H1 (cell line): ENCODE measurements around the gene PACC1. TPM values are rescaled to one million over a fixed set of nuclear protein-coding genes. Genes with fewer than 3 reads are reported as not detected.

Experiments used
- CTCF ChIA-PET: fragments of 300-600 bp; sonication (Branson Sonifier 250); formaldehyde crosslinking; loops from one replicate; lab custom pipeline; 2021; ENCODE audit not compliant: partially characterized antibody; lab: Charles Lee
- POLR2A ChIA-PET: fragments of 300-600 bp; sonication (Branson Sonifier 250); formaldehyde crosslinking; loops from one replicate; lab custom pipeline; 2021; ENCODE audit warnings: inconsistent platforms; ENCODE audit not compliant: partially characterized antibody; lab: Charles Lee
- DNase-seq, 2 experiments: peaks; one replicate each; pipeline versions ENCODE4 v3.0.0 to v3.0.0-alpha.2; 2010 to 2022; ENCODE audit warnings: low spot score in 2 of 2, low read depth in 1 of 2, mixed read lengths in 1 of 2
- FAIRE-seq: peaks from 2 replicates; lab custom pipeline; 2011; peaks lifted over from hg19 to GRCh38; lab: Jason Lieb, UNC
- H2AFZ ChIP-seq: 2 replicates; pipeline ENCODE4 v1.8.1; 2012; ENCODE audit warnings: low read length, inconsistent platforms
- H2AK5ac ChIP-seq: 2 replicates; pipeline ENCODE4 v1.6.1; 2013; ENCODE audit warnings: low read depth, low read length
- H2BK120ac ChIP-seq: replicated peaks from 2 replicates; pipeline ENCODE3; 2013; ENCODE audit warnings: low read depth, low read length, inconsistent platforms
- H2BK12ac ChIP-seq: 2 replicates; pipeline ENCODE4 v1.6.1; 2013; ENCODE audit warnings: low read depth, low read length
- H2BK15ac ChIP-seq: 2 replicates; pipeline ENCODE4 v1.6.1; 2013; ENCODE audit warnings: low read length
- H2BK20ac ChIP-seq: 2 replicates; pipeline ENCODE4 v1.6.1; 2013; ENCODE audit warnings: low read length
- H2BK5ac ChIP-seq: 2 replicates; pipeline ENCODE4 v1.6.1; 2013; ENCODE audit warnings: low read depth, low read length
- H3K14ac ChIP-seq: 2 replicates; pipeline ENCODE4 v1.6.1; 2013; ENCODE audit warnings: inconsistent platforms; ENCODE audit not compliant: insufficient read length
- H3K18ac ChIP-seq: 2 replicates; pipeline ENCODE4 v1.6.1; 2013; ENCODE audit warnings: low read length; ENCODE audit errors: extremely low read depth
- H3K23ac ChIP-seq: 2 replicates; pipeline ENCODE4 v1.6.1; 2013; ENCODE audit warnings: inconsistent platforms; ENCODE audit not compliant: insufficient read length
- H3K23me2 ChIP-seq: 2 replicates; pipeline ENCODE4 v1.6.1; 2013; ENCODE audit warnings: low read depth, low read length
- H3K27ac ChIP-seq: 2 replicates; pipeline ENCODE4 v1.6.1; 2011; ENCODE audit warnings: low read depth, low read length, inconsistent platforms
- H3K27me3 ChIP-seq, 4 experiments: replicated peaks in 1 of 4; 1 replicate in 1 of 4; 2 replicates in 3 of 4; pipeline versions ENCODE4 v1.6.1 to v1.8.1; 2011 to 2013; ENCODE audit warnings: low read length in 3 of 4, mild to moderate bottlenecking in 3 of 4, inconsistent platforms in 2 of 4, mixed read lengths in 2 of 4, moderate library complexity in 1 of 4; ENCODE audit not compliant: control insufficient read depth in 3 of 4, insufficient read depth in 3 of 4; ENCODE audit errors: extremely low read depth in 1 of 4
- H3K36me3 ChIP-seq, 4 experiments: 2 replicates each; pipeline versions ENCODE4 v1.6.1 to v1.8.1; 2011 to 2013; ENCODE audit warnings: mild to moderate bottlenecking in 4 of 4, low read length in 3 of 4, moderate library complexity in 2 of 4, control low read depth in 1 of 4, inconsistent platforms in 1 of 4; ENCODE audit not compliant: insufficient read depth in 4 of 4, control insufficient read depth in 2 of 4
- H3K4ac ChIP-seq: replicated peaks from 2 replicates; pipeline ENCODE3; 2013; ENCODE audit warnings: low read length, low read depth, mixed read lengths, inconsistent platforms; ENCODE audit not compliant: insufficient read length
- H3K4me1 ChIP-seq, 4 experiments: replicated peaks in 1 of 4; 1 replicate in 1 of 4; 2 replicates in 3 of 4; pipeline versions ENCODE4 v1.6.1 to v1.8.1; 2011 to 2013; ENCODE audit warnings: low read length in 3 of 4, inconsistent platforms in 2 of 4, mixed read lengths in 1 of 4; ENCODE audit not compliant: insufficient read depth in 4 of 4, control insufficient read depth in 3 of 4
- H3K4me2 ChIP-seq, 2 experiments: 2 replicates each; pipeline versions ENCODE4 v1.6.1 to v1.8.1; 2011 to 2013; ENCODE audit warnings: low read depth in 2 of 2, low read length in 2 of 2, control low read depth in 1 of 2, inconsistent platforms in 1 of 2, mild to moderate bottlenecking in 1 of 2; ENCODE audit not compliant: insufficient read depth in 1 of 2
- H3K4me3 ChIP-seq, 4 experiments: fragments of 200-600, 300-600 bp in 1 of 4; sonication (generic), shearing (Covaris generic), sonication (Bioruptor Twin) in 1 of 4; 2 replicates each; pipeline versions ENCODE4 v1.5.1 to v1.8.1; 2011 to 2016; ENCODE audit warnings: low read length in 4 of 4, low read depth in 3 of 4, control low read depth in 2 of 4, inconsistent platforms in 2 of 4, mild to moderate bottlenecking in 2 of 4, mixed read lengths in 1 of 4, moderate library complexity in 1 of 4; ENCODE audit not compliant: insufficient read depth in 2 of 4; ENCODE audit errors: extremely low read depth in 1 of 4
- H3K56ac ChIP-seq: replicated peaks from 2 replicates; pipeline ENCODE3; 2013; ENCODE audit warnings: low read depth, mild to moderate bottlenecking, mixed read lengths, low read length, inconsistent platforms; ENCODE audit not compliant: insufficient read length
- H3K79me1 ChIP-seq: 2 replicates; pipeline ENCODE4 v1.6.1; 2013; ENCODE audit warnings: low read depth, low read length, control low read depth
- H3K79me2 ChIP-seq, 2 experiments: 2 replicates each; pipeline versions ENCODE4 v1.6.1 to v1.8.1; 2012 to 2013; ENCODE audit warnings: low read length in 2 of 2, mild to moderate bottlenecking in 2 of 2, inconsistent platforms in 1 of 2; ENCODE audit not compliant: insufficient read depth in 2 of 2, control insufficient read depth in 1 of 2
- H3K9ac ChIP-seq, 4 experiments: replicated peaks in 1 of 4; 1 replicate in 1 of 4; 2 replicates in 3 of 4; pipeline versions ENCODE4 v1.6.1 to v1.8.1; 2011 to 2013; ENCODE audit warnings: low read depth in 3 of 4, low read length in 3 of 4, control low read depth in 2 of 4, mild to moderate bottlenecking in 2 of 4, moderate library complexity in 2 of 4, inconsistent platforms in 1 of 4; ENCODE audit errors: extremely low read depth in 1 of 4
- H3K9me3 ChIP-seq, 2 experiments: 2 replicates each; pipeline versions ENCODE4 v1.6.1 to v1.8.1; 2012 to 2013; ENCODE audit warnings: mild to moderate bottlenecking in 2 of 2, moderate library complexity in 2 of 2, control low read depth in 1 of 2, inconsistent platforms in 1 of 2, low read depth in 1 of 2, low read length in 1 of 2, mixed read lengths in 1 of 2; ENCODE audit not compliant: insufficient read depth in 2 of 2
- H4K20me1 ChIP-seq, 2 experiments: replicated peaks in 1 of 2; 2 replicates each; pipeline versions ENCODE3 to v1.8.1; 2011 to 2013; ENCODE audit warnings: inconsistent platforms in 2 of 2, low read length in 2 of 2, mild to moderate bottlenecking in 1 of 2; ENCODE audit not compliant: insufficient read depth in 2 of 2, control insufficient read depth in 1 of 2
- H4K5ac ChIP-seq: 2 replicates; pipeline ENCODE4 v1.6.1; 2013; ENCODE audit warnings: low read length, low read depth, mixed read lengths, inconsistent platforms; ENCODE audit not compliant: insufficient read length
- H4K8ac ChIP-seq: 2 replicates; pipeline ENCODE4 v1.8.0; 2013; ENCODE audit warnings: mild to moderate bottlenecking, moderate library complexity, low read length, inconsistent platforms; ENCODE audit not compliant: insufficient read depth; ENCODE audit errors: extremely low read depth
- H4K91ac ChIP-seq: replicated peaks from 2 replicates; pipeline ENCODE3; 2013; ENCODE audit warnings: low read length, mixed read lengths, inconsistent platforms; ENCODE audit not compliant: insufficient read length
- CBX5 ChIP-seq: fragments of 300-800, 300-1000 bp; sonication (generic); IDR thresholded peaks from 2 replicates; pipeline ENCODE4 v1.7.1; 2016; ENCODE audit warnings: antibody characterized with exemption, low read length, low read depth
- HDAC6 ChIP-seq: IDR thresholded peaks from one replicate; pipeline ENCODE4 v1.7.1; 2012; ENCODE audit warnings: low read depth, mild to moderate bottlenecking, inconsistent platforms, low read length, moderate library complexity
- KDM1A ChIP-seq: fragments of 200-600, 300-600 bp; sonication (generic); IDR thresholded peaks from 2 replicates; pipeline ENCODE4 v1.7.1; 2016; ENCODE audit warnings: mild to moderate bottlenecking, low read length, borderline replicate concordance
- RFX5 ChIP-seq: IDR thresholded peaks from 2 replicates; pipeline ENCODE4 v1.6.1; 2011; ENCODE audit warnings: low read depth, low read length, improper control_type of control experiment, borderline replicate concordance
- SRF ChIP-seq: IDR thresholded peaks from 2 replicates; pipeline ENCODE4 v1.6.1; 2011; ENCODE audit warnings: mild to moderate bottlenecking, low read depth, low read length, moderate library complexity
- TBP ChIP-seq: IDR thresholded peaks from 2 replicates; pipeline ENCODE4 v1.6.1; 2011; ENCODE audit warnings: low read depth, low read length, improper control_type of control experiment
- USF2 ChIP-seq: IDR thresholded peaks from 2 replicates; pipeline ENCODE4 v1.6.1; 2011; ENCODE audit warnings: low read length, improper control_type of control experiment
- WGBS, 2 experiments: shearing (Covaris generic) in 1 of 2; methylation state at CpG; one replicate each; pipeline versions ENCODE4 v1.1.6 to v1.1.7; 2013 to 2015; ENCODE audit warnings: low lambda C conversion rate in 2 of 2, mixed read lengths in 2 of 2, inconsistent platforms in 1 of 2, low coverage in 1 of 2, missing lambda C conversion rate in 1 of 2; ENCODE audit not compliant: insufficient replicate concordance in 2 of 2, insufficient coverage in 1 of 2, insufficient read length in 1 of 2; ENCODE audit errors: extremely low coverage in 1 of 2, missing lambda C conversion rate in 1 of 2; 5-methylcytosine and 5-hydroxymethylcytosine counted together
- polyA plus RNA-seq, 7 experiments: library from polyadenylated mRNA; depleted of rRNA in 3 of 7; stranded (reverse) in 5 of 7; unstranded in 2 of 7; fragments of >200 nt in 5 of 7; fragments of 200-250 nt in 2 of 7; gene quantifications; 1 replicate in 5 of 7; 2 replicates in 1 of 7; 4 replicates in 1 of 7; pipeline versions ENCODE4 v1.2.1 to v1.2.3, GENCODE V29; 2011 to 2013; ENCODE audit warnings: missing spikeins in 2 of 7, mixed read lengths in 2 of 7
- total RNA-seq: library from RNA; stranded (reverse); fragmentation: NEBNext Ultra II Directional; extraction: Animal tissue kit (Norgen Biotek cat#: 25700); gene quantifications from 2 replicates; pipeline ENCODE4 v1.2.1, GENCODE V29; 2021

The PACC1 gene
- total and polyA plus RNA-seq, 2 of the 8 experiments (the other 6 are each of a cell fraction or from before 2014, with no cell fraction given) = 18.8 to 23.5 TPM

DNA sequence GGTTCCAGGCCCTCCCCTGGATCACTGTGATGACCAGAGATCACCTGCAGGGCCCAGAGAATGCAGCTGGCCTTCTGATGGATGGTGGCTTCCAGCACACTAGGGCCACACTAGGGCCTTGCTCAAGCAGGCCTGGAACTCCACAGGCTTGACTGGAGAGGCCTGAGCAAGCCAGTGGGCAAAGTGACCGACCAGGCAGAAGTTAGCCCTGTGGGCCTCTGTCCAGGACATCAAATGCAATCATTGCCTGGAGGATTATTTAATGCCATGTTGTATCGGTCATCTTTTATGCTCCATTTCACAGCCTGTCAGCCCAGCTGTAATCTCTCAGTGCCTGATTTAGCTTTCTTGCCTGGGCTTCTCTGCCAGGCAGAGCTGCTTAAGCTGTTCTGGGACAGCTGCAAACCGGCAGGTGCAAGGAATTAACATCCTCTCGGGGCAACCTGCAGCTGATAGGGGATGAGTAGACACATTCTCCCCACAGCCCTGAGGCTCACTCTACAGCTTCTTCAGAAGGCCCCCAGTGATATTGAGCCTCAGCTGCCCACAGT is 35.7 kb upstream of the PACC1 start:
- CTCF ChIA-PET = interaction anchor here (0.9 to 2.1 kb wide), 3 partner anchors 8 to 69 kb away, joined by 3 to 6 read pairs (median 4); partner anchors contain the start of gene NENF

More for the DNA sequence above, 35.7 kb upstream of the PACC1 start:
- POLR2A ChIA-PET = interaction anchor here (0.7 to 1.4 kb wide), 2 partner anchors 10 to 158 kb away, joined by 3 read pairs; partner anchors contain the start of gene ATF3
- H3K14ac ChIP-seq = no peak overlapping the region
- FAIRE-seq = no peak
- 84% methylated on average over 4 of the region's 4 CpGs; no CpG with 5 or more reads in 1 of the 2 experiments for WGBS, 2 experiments
- H3K56ac ChIP-seq = no peak overlapping the region
- no peaks in the 10 kb centered on the region for H3K23me2 ChIP-seq
- H3K27me3 ChIP-seq = no peaks in the 10 kb centered on the region
- H3K79me2 ChIP-seq = no peaks in the 10 kb centered on the region
- H4K5ac ChIP-seq = no peak overlapping the region
- H2BK5ac ChIP-seq = no peak overlapping the region
- no peak overlapping the region for H2AK5ac ChIP-seq
- no peak overlapping the region for H2AFZ ChIP-seq
- TF ChIP-seq USF2 (no peak), CBX5 (no peak), SRF (no peak), HDAC6 (no peak), RFX5 (no peak), TBP (no peak), KDM1A (no peak)
- H3K27ac ChIP-seq = no peak overlapping the region
- no peak overlapping the region for H2BK12ac ChIP-seq
- no peak overlapping the region for H3K4ac ChIP-seq
- H3K9ac ChIP-seq = no peak overlapping the region
- H3K23ac ChIP-seq = no peak overlapping the region
- no peaks in the 10 kb centered on the region; a peak in 1 of 8 replicates for H3K36me3 ChIP-seq
- no peak overlapping the region for H4K91ac ChIP-seq
- H3K9me3 ChIP-seq = no peaks in the 10 kb centered on the region
- no peak overlapping the region for H2BK120ac ChIP-seq
- no peak for DNase-seq
- H2BK15ac ChIP-seq = no peak overlapping the region
- no peak overlapping the region for H2BK20ac ChIP-seq
- H3K4me1 ChIP-seq = peaks cover 0 to 4% (median under 1%) of the 10 kb centered on the region in 4 experiments; a peak in 2 of 7 replicates
- no peaks in the 10 kb centered on the region for H3K79me1 ChIP-seq
- H3K4me3 ChIP-seq = no peak overlapping the region
- H4K20me1 ChIP-seq = no peaks in the 10 kb centered on the region
- no peak overlapping the region for H4K8ac ChIP-seq
- H3K18ac ChIP-seq = no peak overlapping the region
- H3K4me2 ChIP-seq = no peak overlapping the region
